ENCODE results near the gene FNDC10. TPM values are rescaled to one million over a fixed set of nuclear protein-coding genes. Genes with fewer than 3 reads are reported as not detected.

The FNDC10 gene
- total RNA-seq, 2 experiments from 2014 or later = 0.94 to 1.2 TPM

GRCh38 chr1:1577367-1578011 is 22.4 kb downstream of the FNDC10 start:
- no peak overlapping the region for H3K27ac Mint-ChIP-seq
- no peak overlapping the region for H3K4me3 Mint-ChIP-seq
- no peak for DNase-seq
- H3K9me3 Mint-ChIP-seq = no peaks in the 10 kb centered on the region
- H3K4me1 Mint-ChIP-seq (ENCODE audit: low read depth) = peaks cover 24% of the 10 kb centered on the region
- CTCF ChIA-PET = no interaction called here
- intact Hi-C loops (cut with micrococcal nuclease) = loop anchor here (5.0 kb wide), 1 partner anchor 330 kb away; no protein-coding TSS in a partner anchor
- H3K27me3 Mint-ChIP-seq (ENCODE audit: low read depth) = no peaks in the 10 kb centered on the region
- peaks cover 7% of the 10 kb centered on the region for H3K36me3 Mint-ChIP-seq (ENCODE audit: low read depth)

DNA sequence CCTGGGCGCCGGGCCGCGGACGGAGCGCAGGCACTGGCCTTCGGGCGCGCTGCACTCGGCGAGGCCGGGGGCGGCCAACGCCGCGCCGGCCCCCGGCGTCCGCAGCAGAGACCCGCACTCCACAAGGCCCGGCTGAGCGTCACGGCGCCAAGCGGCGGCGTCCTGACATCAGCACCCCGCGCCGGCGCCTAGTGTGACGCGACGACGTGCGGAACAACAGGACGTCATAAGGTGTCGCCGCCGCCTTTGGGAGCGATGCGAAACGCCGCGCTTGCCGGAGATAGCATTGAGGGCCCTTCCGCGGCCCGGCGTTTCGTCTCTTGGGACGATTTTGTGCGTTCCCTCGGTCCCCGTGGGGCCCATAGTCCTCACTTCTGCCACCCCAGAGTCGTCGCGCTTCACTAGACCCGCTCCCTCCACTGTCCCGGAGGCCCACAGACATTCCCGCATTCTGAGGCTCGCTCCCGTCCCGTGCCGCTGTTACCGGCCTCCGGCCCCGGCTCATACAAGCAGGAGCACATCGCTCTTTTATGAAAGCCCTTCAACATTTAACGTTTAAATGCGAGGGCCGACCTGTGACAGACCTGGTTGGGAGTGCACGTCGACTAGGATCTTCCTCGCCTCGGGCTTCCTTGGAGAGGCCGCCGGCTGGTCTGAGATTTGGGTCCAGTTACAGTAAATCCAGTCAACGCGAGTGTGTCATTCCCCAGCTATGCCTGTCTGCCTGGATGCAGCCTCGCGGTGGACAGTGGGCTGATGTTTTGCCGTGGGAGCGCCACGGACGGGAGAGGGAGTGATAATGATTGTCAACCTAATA is 25.0 kb downstream of the FNDC10 start, which contains the start of gene SSU72:
Gene SSU72 (minus strand): TSS at position 143 of the 817 bp plus-strand sequence. CDS start 306 bp downstream, outside the sequence.
- H3K27me3 Mint-ChIP-seq (ENCODE audit: low read depth) = no peaks in the 10 kb centered on the region
- CTCF ChIA-PET = no interaction called here
- H3K9me3 Mint-ChIP-seq = no peaks in the 10 kb centered on the region
- DNase-seq = peak; percentile 94
- H3K4me3 Mint-ChIP-seq = peak within 1 kb of the TSS; percentile 98
- peaks cover 42% of the 10 kb centered on the region for H3K4me1 Mint-ChIP-seq (ENCODE audit: low read depth)
- H3K36me3 Mint-ChIP-seq (ENCODE audit: low read depth) = peaks cover 18% of the 10 kb centered on the region
- peak within 1 kb of the TSS; percentile 97 for H3K27ac Mint-ChIP-seq
- intact Hi-C loops (cut with micrococcal nuclease) = loop anchor here (1.0 to 5.0 kb wide), 8 partner anchors 22 to 332 kb away; partner anchors contain the start of genes ATAD3B, AURKAIP1, CCNL2 and CDK11B

GRCh38 chr1:1573843-1574720 is 25.9 kb downstream of the FNDC10 start:
- intact Hi-C loops (cut with micrococcal nuclease) = loop anchor here (1.0 to 2.0 kb wide), 7 partner anchors 23 to 199 kb away; partner anchors contain the start of genes ATAD3B, AURKAIP1, CCNL2 and CDK11B
- Mint-ChIP-seq H3K27ac (peak overlapping the region; percentile 96), H3K27me3 (ENCODE audit: low read depth) (no peaks in the 10 kb centered on the region), H3K4me1 (ENCODE audit: low read depth) (peaks cover 50% of the 10 kb centered on the region), H3K36me3 (ENCODE audit: low read depth) (peaks cover 24% of the 10 kb centered on the region), H3K9me3 (no peaks in the 10 kb centered on the region), H3K4me3 (peak overlapping the region; percentile 88)
- CTCF ChIA-PET = no interaction called here
- peak; percentile 69 for DNase-seq

DNA sequence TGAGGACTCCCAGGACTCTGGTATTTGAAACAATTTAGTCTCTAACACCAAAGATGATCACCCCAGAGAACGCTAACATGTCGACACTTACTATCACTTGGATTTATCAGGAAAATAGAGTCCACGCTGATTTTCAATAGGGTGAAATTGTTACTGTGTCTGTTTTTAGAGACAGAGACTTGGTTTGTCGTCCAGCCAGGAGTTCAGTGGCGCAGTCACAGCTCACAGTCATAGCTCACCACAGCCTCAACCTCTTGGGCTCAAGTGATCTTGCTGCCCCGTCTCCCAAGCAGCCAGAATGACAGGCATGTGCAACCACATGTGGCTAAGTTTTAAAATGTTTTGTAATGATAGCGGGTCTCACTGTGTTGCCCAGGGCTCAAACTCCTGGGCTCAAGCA is 30.6 kb downstream of the FNDC10 start:
- Mint-ChIP-seq H3K4me3 (no peak overlapping the region), H3K36me3 (ENCODE audit: low read depth) (peaks cover 35% of the 10 kb centered on the region), H3K4me1 (ENCODE audit: low read depth) (peaks cover 54% of the 10 kb centered on the region), H3K9me3 (no peaks in the 10 kb centered on the region), H3K27ac (no peak overlapping the region), H3K27me3 (ENCODE audit: low read depth) (no peaks in the 10 kb centered on the region)
- no peak for DNase-seq
- CTCF ChIA-PET = no interaction called here
- intact Hi-C loops (cut with micrococcal nuclease) = no loop called here

- no peaks in the 10 kb centered on the region for H3K27me3 Mint-ChIP-seq (ENCODE audit: low read depth)
- no peak for DNase-seq
- intact Hi-C loops (cut with micrococcal nuclease) = no loop called here
- H3K4me3 Mint-ChIP-seq = no peak overlapping the region
- H3K4me1 Mint-ChIP-seq (ENCODE audit: low read depth) = peaks cover 46% of the 10 kb centered on the region
- CTCF ChIA-PET = interaction anchor here (0.7 kb wide), 1 partner anchor 63 kb away, joined by 3 read pairs; no protein-coding TSS in a partner anchor
- H3K27ac Mint-ChIP-seq = no peak overlapping the region
- H3K36me3 Mint-ChIP-seq (ENCODE audit: low read depth) = peaks cover 31% of the 10 kb centered on the region
- H3K9me3 Mint-ChIP-seq = no peaks in the 10 kb centered on the region
Measured at GRCh38 chr1:1567891-1568291, 32.0 kb downstream of the FNDC10 start.

DNA sequence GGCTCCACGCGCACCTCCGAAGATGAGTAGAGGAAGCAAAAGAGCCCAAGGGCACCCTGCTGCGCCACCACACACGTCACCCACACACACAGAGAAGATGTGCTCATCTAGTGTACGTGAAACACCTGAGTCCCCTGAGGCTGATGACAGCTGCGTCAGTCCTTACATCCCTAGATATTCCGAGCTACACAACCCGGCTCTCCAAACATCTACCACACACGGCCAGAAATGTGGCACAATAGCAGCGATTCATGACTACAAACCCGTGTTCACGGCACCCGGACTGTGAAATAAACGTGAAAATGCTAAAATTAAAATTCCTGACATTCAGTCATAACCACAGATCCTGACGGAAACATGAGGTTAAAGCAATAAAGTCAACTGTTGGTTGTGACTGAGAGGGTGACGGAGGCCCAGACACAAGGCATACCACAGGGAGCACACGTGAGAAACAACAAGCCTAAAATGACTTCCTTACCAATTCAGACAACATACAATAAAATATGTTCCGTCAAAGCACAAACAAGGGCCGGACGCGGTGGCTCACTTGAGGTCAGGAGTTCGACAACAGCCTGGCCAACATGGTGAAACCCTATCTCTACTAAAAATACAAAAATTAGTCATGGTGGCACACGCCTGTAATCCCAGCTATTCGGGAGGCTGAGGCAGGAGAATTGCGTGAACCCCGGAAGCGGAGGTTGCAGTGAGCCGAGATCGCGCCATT is 32.6 kb downstream of the FNDC10 start:
- Mint-ChIP-seq H3K9me3 (no peaks in the 10 kb centered on the region), H3K4me3 (no peak overlapping the region), H3K27ac (peak overlapping the region; percentile 24), H3K27me3 (ENCODE audit: low read depth) (no peaks in the 10 kb centered on the region), H3K36me3 (ENCODE audit: low read depth) (peaks cover 33% of the 10 kb centered on the region), H3K4me1 (ENCODE audit: low read depth) (peaks cover 40% of the 10 kb centered on the region)
- CTCF ChIA-PET = no interaction called here
- DNase-seq = no peak
- intact Hi-C loops (cut with micrococcal nuclease) = no loop called here

DNA sequence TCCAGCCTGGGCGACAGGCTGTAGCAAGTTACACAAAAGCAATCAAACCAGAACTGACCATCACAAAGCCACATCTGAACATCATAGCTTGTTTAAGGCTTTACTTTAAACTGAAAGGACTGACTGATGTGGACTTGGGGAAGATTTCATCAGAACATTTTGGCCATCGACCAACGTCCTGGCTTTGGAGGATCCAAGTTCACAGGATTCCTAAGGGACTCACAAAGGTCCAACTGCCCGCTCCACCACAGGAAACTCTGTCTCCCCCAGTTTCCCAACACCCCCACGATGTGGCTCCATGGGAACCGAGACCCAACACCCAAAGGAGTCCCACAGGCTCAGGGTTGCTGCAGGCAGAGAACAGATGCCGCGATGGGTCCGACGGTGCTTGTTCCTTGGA is 34.6 kb downstream of the FNDC10 start:
- no peak for DNase-seq
- intact Hi-C loops (cut with micrococcal nuclease) = no loop called here
- no peak overlapping the region for H3K4me3 Mint-ChIP-seq
- H3K4me1 Mint-ChIP-seq (ENCODE audit: low read depth) = peaks cover 29% of the 10 kb centered on the region
- no peaks in the 10 kb centered on the region for H3K27me3 Mint-ChIP-seq (ENCODE audit: low read depth)
- H3K9me3 Mint-ChIP-seq = no peaks in the 10 kb centered on the region
- CTCF ChIA-PET = interaction anchor here (1.2 kb wide), 1 partner anchor 13 kb away, joined by 3 read pairs; no protein-coding TSS in a partner anchor
- H3K36me3 Mint-ChIP-seq (ENCODE audit: low read depth) = peaks cover 36% of the 10 kb centered on the region
- H3K27ac Mint-ChIP-seq = no peak overlapping the region

GRCh38 chr1:1564268-1564667 is 35.7 kb downstream of the FNDC10 start:
- intact Hi-C loops (cut with micrococcal nuclease) = no loop called here
- H3K27ac Mint-ChIP-seq = no peak overlapping the region
- peaks cover 29% of the 10 kb centered on the region for H3K36me3 Mint-ChIP-seq (ENCODE audit: low read depth)
- no peak overlapping the region for H3K4me3 Mint-ChIP-seq
- H3K27me3 Mint-ChIP-seq (ENCODE audit: low read depth) = no peaks in the 10 kb centered on the region
- peaks cover 18% of the 10 kb centered on the region for H3K4me1 Mint-ChIP-seq (ENCODE audit: low read depth)
- H3K9me3 Mint-ChIP-seq = no peaks in the 10 kb centered on the region
- DNase-seq = no peak
- CTCF ChIA-PET = interaction anchor here (1.2 kb wide), 1 partner anchor 12 kb away, joined by 3 read pairs; no protein-coding TSS in a partner anchor

- no peak overlapping the region for H3K27ac Mint-ChIP-seq
- CTCF ChIA-PET = no interaction called here
- H3K4me1 Mint-ChIP-seq (ENCODE audit: low read depth) = peaks cover 16% of the 10 kb centered on the region
- no peak overlapping the region for H3K4me3 Mint-ChIP-seq
- H3K36me3 Mint-ChIP-seq (ENCODE audit: low read depth) = peaks cover 27% of the 10 kb centered on the region
- H3K27me3 Mint-ChIP-seq (ENCODE audit: low read depth) = no peaks in the 10 kb centered on the region
- DNase-seq = no peak
- intact Hi-C loops (cut with micrococcal nuclease) = no loop called here
- H3K9me3 Mint-ChIP-seq = no peaks in the 10 kb centered on the region
Measured at GRCh38 chr1:1563688-1564087, 36.2 kb downstream of the FNDC10 start.

DNA sequence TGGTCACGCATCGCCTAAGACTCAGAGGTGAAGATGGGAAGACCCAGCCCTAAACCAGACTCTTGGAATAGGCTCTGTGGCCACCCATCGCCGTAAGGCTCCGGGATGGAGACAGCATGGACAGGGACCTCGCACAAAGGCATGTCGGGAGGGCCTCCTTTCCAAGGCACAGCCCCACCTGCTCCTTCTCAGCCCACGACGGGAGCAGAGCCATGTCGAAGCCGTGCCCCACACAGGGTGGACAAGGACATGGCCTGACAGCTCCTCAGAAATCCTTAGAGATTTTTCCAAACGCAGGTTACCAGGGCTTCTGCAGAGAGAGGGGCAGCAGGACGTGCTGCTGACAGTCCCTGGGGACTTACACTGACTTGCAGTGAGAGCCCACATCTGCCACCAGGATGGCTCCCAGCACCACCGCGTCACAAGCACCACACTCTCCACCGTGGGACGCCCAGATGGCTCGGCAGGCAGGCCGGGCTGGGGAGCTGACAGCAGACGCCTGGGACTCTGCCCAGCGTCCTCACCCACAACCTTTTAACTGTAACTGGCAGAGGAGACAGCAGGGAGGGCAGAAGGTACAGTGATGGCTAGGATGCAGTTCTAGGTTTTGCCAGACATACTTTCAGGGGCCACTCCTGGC is 37.3 kb downstream of the FNDC10 start:
- Mint-ChIP-seq H3K9me3 (no peaks in the 10 kb centered on the region), H3K27ac (no peak overlapping the region), H3K4me3 (no peak overlapping the region), H3K27me3 (ENCODE audit: low read depth) (no peaks in the 10 kb centered on the region), H3K36me3 (ENCODE audit: low read depth) (peaks cover 27% of the 10 kb centered on the region), H3K4me1 (ENCODE audit: low read depth) (peaks cover 9% of the 10 kb centered on the region)
- CTCF ChIA-PET = no interaction called here
- intact Hi-C loops (cut with micrococcal nuclease) = no loop called here
- no peak for DNase-seq

DNA sequence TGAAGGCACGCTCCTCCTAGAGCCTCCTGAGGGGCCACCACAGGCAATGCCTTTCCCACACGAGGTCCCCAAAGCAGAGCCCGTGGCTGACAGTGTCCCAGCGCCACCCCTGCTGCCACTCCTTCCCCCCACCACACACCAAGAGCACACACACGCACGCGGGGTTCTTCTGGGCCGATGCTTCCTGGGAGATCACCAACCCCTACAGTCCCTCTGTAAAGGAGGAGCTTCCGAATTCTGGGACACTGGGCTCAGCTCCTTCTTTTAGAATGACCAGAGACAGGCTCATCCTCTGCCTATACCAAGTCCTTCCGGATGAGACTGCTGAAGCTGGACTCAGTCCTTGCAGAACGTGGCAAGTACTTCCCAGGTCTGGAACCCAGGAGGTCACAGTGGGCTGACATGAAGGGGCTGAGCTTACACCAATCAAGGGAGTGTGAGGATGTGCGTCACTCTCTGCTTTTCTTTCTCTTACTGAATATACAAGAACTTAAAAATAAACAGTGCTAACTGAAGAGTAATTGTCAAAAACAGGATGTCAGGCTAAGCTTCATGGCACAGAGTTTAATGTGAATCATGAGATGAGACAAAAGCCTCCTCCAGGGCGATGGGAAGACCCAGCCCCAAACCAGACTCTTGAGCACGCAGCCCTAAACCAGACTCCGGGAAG is 38.0 kb downstream of the FNDC10 start:
- CTCF ChIA-PET = no interaction called here
- Mint-ChIP-seq H3K4me3 (no peak overlapping the region), H3K27me3 (ENCODE audit: low read depth) (no peaks in the 10 kb centered on the region), H3K9me3 (no peaks in the 10 kb centered on the region), H3K36me3 (ENCODE audit: low read depth) (peaks cover 24% of the 10 kb centered on the region), H3K4me1 (ENCODE audit: low read depth) (peaks cover 2% of the 10 kb centered on the region), H3K27ac (no peak overlapping the region)
- intact Hi-C loops (cut with micrococcal nuclease) = no loop called here
- no peak for DNase-seq
